ENCODE data around the gene MRPL32.

The MRPL32 gene

DNA sequence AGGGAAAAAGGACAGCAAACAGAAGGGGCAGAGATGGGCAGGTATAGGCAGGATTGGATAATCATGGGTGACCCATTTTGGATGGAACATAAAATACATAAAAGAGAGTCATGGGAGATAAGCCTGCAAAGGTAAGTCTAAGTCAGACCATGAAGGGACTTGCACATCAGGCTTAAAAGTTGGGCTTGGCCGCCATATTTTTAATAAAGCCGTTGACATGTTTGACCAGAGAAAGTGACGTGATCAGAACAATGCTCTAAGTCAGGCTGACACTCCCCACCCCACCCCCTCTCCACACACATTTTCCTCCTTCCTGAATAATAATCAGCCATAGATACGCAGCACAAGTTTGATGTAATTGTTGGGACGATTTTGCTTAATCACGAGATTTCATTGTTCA, 54.0 kb downstream of the MRPL32 start:
- TF ChIP-seq ZFP30 (CRISPR knock-in tag; IDR thresholded peaks at IDR 0.05): no peak
- no peak for TF ChIP-seq ZNF8 (CRISPR knock-in tag; IDR thresholded peaks at IDR 0.05)
- TF ChIP-seq, protein P1, sequence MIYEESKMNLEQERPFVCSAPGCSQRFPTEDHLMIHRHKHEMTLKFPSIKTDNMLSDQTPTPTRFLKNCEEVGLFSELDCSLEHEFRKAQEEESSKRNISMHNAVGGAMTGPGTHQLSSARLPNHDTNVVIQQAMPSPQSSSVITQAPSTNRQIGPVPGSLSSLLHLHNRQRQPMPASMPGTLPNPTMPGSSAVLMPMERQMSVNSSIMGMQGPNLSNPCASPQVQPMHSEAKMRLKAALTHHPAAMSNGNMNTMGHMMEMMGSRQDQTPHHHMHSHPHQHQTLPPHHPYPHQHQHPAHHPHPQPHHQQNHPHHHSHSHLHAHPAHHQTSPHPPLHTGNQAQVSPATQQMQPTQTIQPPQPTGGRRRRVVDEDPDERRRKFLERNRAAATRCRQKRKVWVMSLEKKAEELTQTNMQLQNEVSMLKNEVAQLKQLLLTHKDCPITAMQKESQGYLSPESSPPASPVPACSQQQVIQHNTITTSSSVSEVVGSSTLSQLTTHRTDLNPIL (CRISPR knock-in tag; IDR thresholded peaks at IDR 0.05; ENCODE audit: low read depth): no peak
- TF ChIP-seq, protein P2, sequence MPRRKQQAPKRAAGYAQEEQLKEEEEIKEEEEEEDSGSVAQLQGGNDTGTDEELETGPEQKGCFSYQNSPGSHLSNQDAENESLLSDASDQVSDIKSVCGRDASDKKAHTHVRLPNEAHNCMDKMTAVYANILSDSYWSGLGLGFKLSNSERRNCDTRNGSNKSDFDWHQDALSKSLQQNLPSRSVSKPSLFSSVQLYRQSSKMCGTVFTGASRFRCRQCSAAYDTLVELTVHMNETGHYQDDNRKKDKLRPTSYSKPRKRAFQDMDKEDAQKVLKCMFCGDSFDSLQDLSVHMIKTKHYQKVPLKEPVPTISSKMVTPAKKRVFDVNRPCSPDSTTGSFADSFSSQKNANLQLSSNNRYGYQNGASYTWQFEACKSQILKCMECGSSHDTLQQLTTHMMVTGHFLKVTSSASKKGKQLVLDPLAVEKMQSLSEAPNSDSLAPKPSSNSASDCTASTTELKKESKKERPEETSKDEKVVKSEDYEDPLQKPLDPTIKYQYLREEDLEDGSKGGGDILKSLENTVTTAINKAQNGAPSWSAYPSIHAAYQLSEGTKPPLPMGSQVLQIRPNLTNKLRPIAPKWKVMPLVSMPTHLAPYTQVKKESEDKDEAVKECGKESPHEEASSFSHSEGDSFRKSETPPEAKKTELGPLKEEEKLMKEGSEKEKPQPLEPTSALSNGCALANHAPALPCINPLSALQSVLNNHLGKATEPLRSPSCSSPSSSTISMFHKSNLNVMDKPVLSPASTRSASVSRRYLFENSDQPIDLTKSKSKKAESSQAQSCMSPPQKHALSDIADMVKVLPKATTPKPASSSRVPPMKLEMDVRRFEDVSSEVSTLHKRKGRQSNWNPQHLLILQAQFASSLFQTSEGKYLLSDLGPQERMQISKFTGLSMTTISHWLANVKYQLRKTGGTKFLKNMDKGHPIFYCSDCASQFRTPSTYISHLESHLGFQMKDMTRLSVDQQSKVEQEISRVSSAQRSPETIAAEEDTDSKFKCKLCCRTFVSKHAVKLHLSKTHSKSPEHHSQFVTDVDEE (CRISPR knock-in tag; IDR thresholded peaks at IDR 0.05): no peak
- no peak for TF ChIP-seq ISL1 (CRISPR knock-in tag; IDR thresholded peaks at IDR 0.05)
- TF ChIP-seq, protein P3, sequence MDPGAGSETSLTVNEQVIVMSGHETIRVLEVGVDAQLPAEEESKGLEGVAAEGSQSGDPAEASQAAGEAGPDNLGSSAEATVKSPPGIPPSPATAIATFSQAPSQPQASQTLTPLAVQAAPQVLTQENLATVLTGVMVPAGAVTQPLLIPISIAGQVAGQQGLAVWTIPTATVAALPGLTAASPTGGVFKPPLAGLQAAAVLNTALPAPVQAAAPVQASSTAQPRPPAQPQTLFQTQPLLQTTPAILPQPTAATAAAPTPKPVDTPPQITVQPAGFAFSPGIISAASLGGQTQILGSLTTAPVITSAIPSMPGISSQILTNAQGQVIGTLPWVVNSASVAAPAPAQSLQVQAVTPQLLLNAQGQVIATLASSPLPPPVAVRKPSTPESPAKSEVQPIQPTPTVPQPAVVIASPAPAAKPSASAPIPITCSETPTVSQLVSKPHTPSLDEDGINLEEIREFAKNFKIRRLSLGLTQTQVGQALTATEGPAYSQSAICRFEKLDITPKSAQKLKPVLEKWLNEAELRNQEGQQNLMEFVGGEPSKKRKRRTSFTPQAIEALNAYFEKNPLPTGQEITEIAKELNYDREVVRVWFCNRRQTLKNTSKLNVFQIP (CRISPR knock-in tag; IDR thresholded peaks at IDR 0.05; ENCODE audit: borderline replicate concordance, low read depth): no peak
- no peak for TF ChIP-seq GLIS3 (CRISPR knock-in tag; IDR thresholded peaks at IDR 0.05)
- no peak for TF ChIP-seq CSDC2 (CRISPR knock-in tag; IDR thresholded peaks at IDR 0.05)
- TF ChIP-seq ZFP3 (CRISPR knock-in tag; IDR thresholded peaks at IDR 0.05): no peak
- no peak for TF ChIP-seq TOX (CRISPR knock-in tag; IDR thresholded peaks at IDR 0.05; ENCODE audit: borderline replicate concordance)
- TF ChIP-seq ZC3H10 (CRISPR knock-in tag; IDR thresholded peaks at IDR 0.05): no peak
- no peak for TF ChIP-seq OSR1 (CRISPR knock-in tag; IDR thresholded peaks at IDR 0.05)
- TF ChIP-seq ZNF70 (CRISPR knock-in tag; IDR thresholded peaks at IDR 0.05): no peak
- no peak for TF ChIP-seq SNAI2 (CRISPR knock-in tag; IDR thresholded peaks at IDR 0.05)
- TF ChIP-seq, protein P4, sequence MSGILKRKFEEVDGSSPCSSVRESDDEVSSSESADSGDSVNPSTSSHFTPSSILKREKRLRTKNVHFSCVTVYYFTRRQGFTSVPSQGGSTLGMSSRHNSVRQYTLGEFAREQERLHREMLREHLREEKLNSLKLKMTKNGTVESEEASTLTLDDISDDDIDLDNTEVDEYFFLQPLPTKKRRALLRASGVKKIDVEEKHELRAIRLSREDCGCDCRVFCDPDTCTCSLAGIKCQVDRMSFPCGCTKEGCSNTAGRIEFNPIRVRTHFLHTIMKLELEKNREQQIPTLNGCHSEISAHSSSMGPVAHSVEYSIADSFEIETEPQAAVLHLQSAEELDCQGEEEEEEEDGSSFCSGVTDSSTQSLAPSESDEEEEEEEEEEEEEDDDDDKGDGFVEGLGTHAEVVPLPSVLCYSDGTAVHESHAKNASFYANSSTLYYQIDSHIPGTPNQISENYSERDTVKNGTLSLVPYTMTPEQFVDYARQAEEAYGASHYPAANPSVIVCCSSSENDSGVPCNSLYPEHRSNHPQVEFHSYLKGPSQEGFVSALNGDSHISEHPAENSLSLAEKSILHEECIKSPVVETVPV (CRISPR knock-in tag; IDR thresholded peaks at IDR 0.05): no peak
- TF ChIP-seq ARNTL (CRISPR knock-in tag; IDR thresholded peaks at IDR 0.05; ENCODE audit: borderline replicate concordance, low read depth): no peak
- no peak for TF ChIP-seq ZNF565 (CRISPR knock-in tag; conservative IDR thresholded peaks at IDR 0.05; ENCODE audit: low read depth)
- TF ChIP-seq BACH2 (CRISPR knock-in tag; IDR thresholded peaks at IDR 0.05; ENCODE audit: borderline replicate concordance): no peak
- TF ChIP-seq ESRRG (CRISPR knock-in tag; IDR thresholded peaks at IDR 0.05): no peak
- no peak for ATAC-seq

DNA sequence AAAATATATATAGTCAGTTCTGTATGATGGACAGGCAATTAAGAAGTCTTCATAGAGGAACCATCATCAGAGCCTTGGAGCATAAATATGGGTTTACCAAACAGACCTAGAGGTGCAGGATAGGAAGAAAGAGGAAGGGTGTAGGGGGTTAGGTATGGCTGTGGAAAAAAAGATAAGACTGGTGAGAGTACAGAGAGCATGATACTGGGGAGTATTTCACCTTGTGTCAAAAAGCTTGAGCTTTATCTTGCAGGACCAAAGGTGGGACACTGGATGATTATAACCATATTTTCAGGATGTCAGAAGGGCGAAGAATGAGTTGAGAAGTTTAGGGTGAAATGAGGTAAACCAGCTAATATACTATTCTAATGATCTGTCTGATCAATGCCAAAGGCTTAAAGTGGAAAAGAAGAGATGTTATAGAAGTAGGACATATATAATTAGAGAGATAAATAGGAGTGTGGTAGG, 54.6 kb downstream of the MRPL32 start:
- ATAC-seq: no peak
- TF ChIP-seq ZNF565 (CRISPR knock-in tag; conservative IDR thresholded peaks at IDR 0.05; ENCODE audit: low read depth) (no peak), ZFP3 (CRISPR knock-in tag; IDR thresholded peaks at IDR 0.05) (no peak), ESRRG (CRISPR knock-in tag; IDR thresholded peaks at IDR 0.05) (no peak), ISL1 (CRISPR knock-in tag; IDR thresholded peaks at IDR 0.05) (no peak), CSDC2 (CRISPR knock-in tag; IDR thresholded peaks at IDR 0.05) (no peak), ARNTL (CRISPR knock-in tag; IDR thresholded peaks at IDR 0.05; ENCODE audit: borderline replicate concordance, low read depth) (no peak), ZC3H10 (CRISPR knock-in tag; IDR thresholded peaks at IDR 0.05) (no peak), TCF4 (CRISPR knock-in tag; IDR thresholded peaks at IDR 0.05; ENCODE audit: borderline replicate concordance) (no peak), PPARA (CRISPR knock-in tag; IDR thresholded peaks at IDR 0.05; ENCODE audit: borderline replicate concordance) (no peak), BACH2 (CRISPR knock-in tag; IDR thresholded peaks at IDR 0.05; ENCODE audit: borderline replicate concordance) (no peak), OSR1 (CRISPR knock-in tag; IDR thresholded peaks at IDR 0.05) (no peak), SNAI2 (CRISPR knock-in tag; IDR thresholded peaks at IDR 0.05) (no peak), GLIS3 (CRISPR knock-in tag; IDR thresholded peaks at IDR 0.05) (no peak)
- TF ChIP-seq, protein P1 (CRISPR knock-in tag; IDR thresholded peaks at IDR 0.05; ENCODE audit: low read depth): no peak
- TF ChIP-seq, protein P5, sequence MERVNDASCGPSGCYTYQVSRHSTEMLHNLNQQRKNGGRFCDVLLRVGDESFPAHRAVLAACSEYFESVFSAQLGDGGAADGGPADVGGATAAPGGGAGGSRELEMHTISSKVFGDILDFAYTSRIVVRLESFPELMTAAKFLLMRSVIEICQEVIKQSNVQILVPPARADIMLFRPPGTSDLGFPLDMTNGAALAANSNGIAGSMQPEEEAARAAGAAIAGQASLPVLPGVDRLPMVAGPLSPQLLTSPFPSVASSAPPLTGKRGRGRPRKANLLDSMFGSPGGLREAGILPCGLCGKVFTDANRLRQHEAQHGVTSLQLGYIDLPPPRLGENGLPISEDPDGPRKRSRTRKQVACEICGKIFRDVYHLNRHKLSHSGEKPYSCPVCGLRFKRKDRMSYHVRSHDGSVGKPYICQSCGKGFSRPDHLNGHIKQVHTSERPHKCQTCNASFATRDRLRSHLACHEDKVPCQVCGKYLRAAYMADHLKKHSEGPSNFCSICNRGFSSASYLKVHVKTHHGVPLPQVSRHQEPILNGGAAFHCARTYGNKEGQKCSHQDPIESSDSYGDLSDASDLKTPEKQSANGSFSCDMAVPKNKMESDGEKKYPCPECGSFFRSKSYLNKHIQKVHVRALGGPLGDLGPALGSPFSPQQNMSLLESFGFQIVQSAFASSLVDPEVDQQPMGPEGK (CRISPR knock-in tag; IDR thresholded peaks at IDR 0.05; ENCODE audit: borderline replicate concordance): no peak
- TF ChIP-seq, protein P4 (CRISPR knock-in tag; IDR thresholded peaks at IDR 0.05): no peak
- TF ChIP-seq, protein P2 (CRISPR knock-in tag; IDR thresholded peaks at IDR 0.05): no peak
